H1 (cell line): ENCODE results near the gene BAZ2B. TPM values are rescaled to one million over a fixed set of nuclear protein-coding genes. Genes with fewer than 3 reads are reported as not detected.

Experiments used
- CTCF ChIA-PET: fragments of 300-600 bp; sonication (Branson Sonifier 250); formaldehyde crosslinking; loops from one replicate; lab custom pipeline; 2021; ENCODE audit not compliant: partially characterized antibody; lab: Charles Lee
- POLR2A ChIA-PET: fragments of 300-600 bp; sonication (Branson Sonifier 250); formaldehyde crosslinking; loops from one replicate; lab custom pipeline; 2021; ENCODE audit warnings: inconsistent platforms; ENCODE audit not compliant: partially characterized antibody; lab: Charles Lee
- DNase-seq, 2 experiments: peaks; one replicate each; pipeline versions ENCODE4 v3.0.0 to v3.0.0-alpha.2; 2010 to 2022; ENCODE audit warnings: low spot score in 2 of 2, low read depth in 1 of 2, mixed read lengths in 1 of 2
- FAIRE-seq: peaks from 2 replicates; lab custom pipeline; 2011; peaks lifted over from hg19 to GRCh38; lab: Jason Lieb, UNC
- H2AFZ ChIP-seq: 2 replicates; pipeline ENCODE4 v1.8.1; 2012; ENCODE audit warnings: low read length, inconsistent platforms
- H2AK5ac ChIP-seq: 2 replicates; pipeline ENCODE4 v1.6.1; 2013; ENCODE audit warnings: low read depth, low read length
- H2BK120ac ChIP-seq: replicated peaks from 2 replicates; pipeline ENCODE3; 2013; ENCODE audit warnings: low read depth, low read length, inconsistent platforms
- H2BK12ac ChIP-seq: 2 replicates; pipeline ENCODE4 v1.6.1; 2013; ENCODE audit warnings: low read depth, low read length
- H2BK15ac ChIP-seq: 2 replicates; pipeline ENCODE4 v1.6.1; 2013; ENCODE audit warnings: low read length
- H2BK20ac ChIP-seq: 2 replicates; pipeline ENCODE4 v1.6.1; 2013; ENCODE audit warnings: low read length
- H2BK5ac ChIP-seq: 2 replicates; pipeline ENCODE4 v1.6.1; 2013; ENCODE audit warnings: low read depth, low read length
- H3K14ac ChIP-seq: 2 replicates; pipeline ENCODE4 v1.6.1; 2013; ENCODE audit warnings: inconsistent platforms; ENCODE audit not compliant: insufficient read length
- H3K18ac ChIP-seq: 2 replicates; pipeline ENCODE4 v1.6.1; 2013; ENCODE audit warnings: low read length; ENCODE audit errors: extremely low read depth
- H3K23ac ChIP-seq: 2 replicates; pipeline ENCODE4 v1.6.1; 2013; ENCODE audit warnings: inconsistent platforms; ENCODE audit not compliant: insufficient read length
- H3K23me2 ChIP-seq: 2 replicates; pipeline ENCODE4 v1.6.1; 2013; ENCODE audit warnings: low read depth, low read length
- H3K27ac ChIP-seq: 2 replicates; pipeline ENCODE4 v1.6.1; 2011; ENCODE audit warnings: low read depth, low read length, inconsistent platforms
- H3K27me3 ChIP-seq, 4 experiments: replicated peaks in 1 of 4; 1 replicate in 1 of 4; 2 replicates in 3 of 4; pipeline versions ENCODE4 v1.6.1 to v1.8.1; 2011 to 2013; ENCODE audit warnings: low read length in 3 of 4, mild to moderate bottlenecking in 3 of 4, inconsistent platforms in 2 of 4, mixed read lengths in 2 of 4, moderate library complexity in 1 of 4; ENCODE audit not compliant: control insufficient read depth in 3 of 4, insufficient read depth in 3 of 4; ENCODE audit errors: extremely low read depth in 1 of 4
- H3K36me3 ChIP-seq, 4 experiments: 2 replicates each; pipeline versions ENCODE4 v1.6.1 to v1.8.1; 2011 to 2013; ENCODE audit warnings: mild to moderate bottlenecking in 4 of 4, low read length in 3 of 4, moderate library complexity in 2 of 4, control low read depth in 1 of 4, inconsistent platforms in 1 of 4; ENCODE audit not compliant: insufficient read depth in 4 of 4, control insufficient read depth in 2 of 4
- H3K4ac ChIP-seq: replicated peaks from 2 replicates; pipeline ENCODE3; 2013; ENCODE audit warnings: low read length, low read depth, mixed read lengths, inconsistent platforms; ENCODE audit not compliant: insufficient read length
- H3K4me1 ChIP-seq, 4 experiments: replicated peaks in 1 of 4; 1 replicate in 1 of 4; 2 replicates in 3 of 4; pipeline versions ENCODE4 v1.6.1 to v1.8.1; 2011 to 2013; ENCODE audit warnings: low read length in 3 of 4, inconsistent platforms in 2 of 4, mixed read lengths in 1 of 4; ENCODE audit not compliant: insufficient read depth in 4 of 4, control insufficient read depth in 3 of 4
- H3K4me2 ChIP-seq, 2 experiments: 2 replicates each; pipeline versions ENCODE4 v1.6.1 to v1.8.1; 2011 to 2013; ENCODE audit warnings: low read depth in 2 of 2, low read length in 2 of 2, control low read depth in 1 of 2, inconsistent platforms in 1 of 2, mild to moderate bottlenecking in 1 of 2; ENCODE audit not compliant: insufficient read depth in 1 of 2
- H3K4me3 ChIP-seq, 4 experiments: fragments of 200-600, 300-600 bp in 1 of 4; sonication (generic), shearing (Covaris generic), sonication (Bioruptor Twin) in 1 of 4; 2 replicates each; pipeline versions ENCODE4 v1.5.1 to v1.8.1; 2011 to 2016; ENCODE audit warnings: low read length in 4 of 4, low read depth in 3 of 4, control low read depth in 2 of 4, inconsistent platforms in 2 of 4, mild to moderate bottlenecking in 2 of 4, mixed read lengths in 1 of 4, moderate library complexity in 1 of 4; ENCODE audit not compliant: insufficient read depth in 2 of 4; ENCODE audit errors: extremely low read depth in 1 of 4
- H3K56ac ChIP-seq: replicated peaks from 2 replicates; pipeline ENCODE3; 2013; ENCODE audit warnings: low read depth, mild to moderate bottlenecking, mixed read lengths, low read length, inconsistent platforms; ENCODE audit not compliant: insufficient read length
- H3K79me1 ChIP-seq: 2 replicates; pipeline ENCODE4 v1.6.1; 2013; ENCODE audit warnings: low read depth, low read length, control low read depth
- H3K79me2 ChIP-seq, 2 experiments: 2 replicates each; pipeline versions ENCODE4 v1.6.1 to v1.8.1; 2012 to 2013; ENCODE audit warnings: low read length in 2 of 2, mild to moderate bottlenecking in 2 of 2, inconsistent platforms in 1 of 2; ENCODE audit not compliant: insufficient read depth in 2 of 2, control insufficient read depth in 1 of 2
- H3K9ac ChIP-seq, 4 experiments: replicated peaks in 1 of 4; 1 replicate in 1 of 4; 2 replicates in 3 of 4; pipeline versions ENCODE4 v1.6.1 to v1.8.1; 2011 to 2013; ENCODE audit warnings: low read depth in 3 of 4, low read length in 3 of 4, control low read depth in 2 of 4, mild to moderate bottlenecking in 2 of 4, moderate library complexity in 2 of 4, inconsistent platforms in 1 of 4; ENCODE audit errors: extremely low read depth in 1 of 4
- H3K9me3 ChIP-seq, 2 experiments: 2 replicates each; pipeline versions ENCODE4 v1.6.1 to v1.8.1; 2012 to 2013; ENCODE audit warnings: mild to moderate bottlenecking in 2 of 2, moderate library complexity in 2 of 2, control low read depth in 1 of 2, inconsistent platforms in 1 of 2, low read depth in 1 of 2, low read length in 1 of 2, mixed read lengths in 1 of 2; ENCODE audit not compliant: insufficient read depth in 2 of 2
- H4K20me1 ChIP-seq, 2 experiments: replicated peaks in 1 of 2; 2 replicates each; pipeline versions ENCODE3 to v1.8.1; 2011 to 2013; ENCODE audit warnings: inconsistent platforms in 2 of 2, low read length in 2 of 2, mild to moderate bottlenecking in 1 of 2; ENCODE audit not compliant: insufficient read depth in 2 of 2, control insufficient read depth in 1 of 2
- H4K5ac ChIP-seq: 2 replicates; pipeline ENCODE4 v1.6.1; 2013; ENCODE audit warnings: low read length, low read depth, mixed read lengths, inconsistent platforms; ENCODE audit not compliant: insufficient read length
- H4K8ac ChIP-seq: 2 replicates; pipeline ENCODE4 v1.8.0; 2013; ENCODE audit warnings: mild to moderate bottlenecking, moderate library complexity, low read length, inconsistent platforms; ENCODE audit not compliant: insufficient read depth; ENCODE audit errors: extremely low read depth
- H4K91ac ChIP-seq: replicated peaks from 2 replicates; pipeline ENCODE3; 2013; ENCODE audit warnings: low read length, mixed read lengths, inconsistent platforms; ENCODE audit not compliant: insufficient read length
- BACH1 ChIP-seq: IDR thresholded peaks from 2 replicates; pipeline ENCODE4 v1.6.1; 2012; ENCODE audit warnings: low read length, improper control_type of control experiment
- CHD1 ChIP-seq: IDR thresholded peaks from 2 replicates; pipeline ENCODE4 v1.6.1; 2012; ENCODE audit warnings: low read depth, low read length, improper control_type of control experiment
- FOSL1 ChIP-seq: IDR thresholded peaks from 2 replicates; pipeline ENCODE4 v1.6.1; 2011; ENCODE audit warnings: mild to moderate bottlenecking, low read depth, low read length, moderate library complexity; ENCODE audit not compliant: insufficient read depth
- HDAC6 ChIP-seq: IDR thresholded peaks from one replicate; pipeline ENCODE4 v1.7.1; 2012; ENCODE audit warnings: low read depth, mild to moderate bottlenecking, inconsistent platforms, low read length, moderate library complexity
- KDM1A ChIP-seq: fragments of 200-600, 300-600 bp; sonication (generic); IDR thresholded peaks from 2 replicates; pipeline ENCODE4 v1.7.1; 2016; ENCODE audit warnings: mild to moderate bottlenecking, low read length, borderline replicate concordance
- POLR2AphosphoS5 ChIP-seq: IDR thresholded peaks from 2 replicates; pipeline ENCODE4 v1.6.1; 2011; ENCODE audit warnings: low read depth, low read length
- RFX5 ChIP-seq: IDR thresholded peaks from 2 replicates; pipeline ENCODE4 v1.6.1; 2011; ENCODE audit warnings: low read depth, low read length, improper control_type of control experiment, borderline replicate concordance
- WGBS, 2 experiments: shearing (Covaris generic) in 1 of 2; methylation state at CpG; one replicate each; pipeline versions ENCODE4 v1.1.6 to v1.1.7; 2013 to 2015; ENCODE audit warnings: low lambda C conversion rate in 2 of 2, mixed read lengths in 2 of 2, inconsistent platforms in 1 of 2, low coverage in 1 of 2, missing lambda C conversion rate in 1 of 2; ENCODE audit not compliant: insufficient replicate concordance in 2 of 2, insufficient coverage in 1 of 2, insufficient read length in 1 of 2; ENCODE audit errors: extremely low coverage in 1 of 2, missing lambda C conversion rate in 1 of 2; 5-methylcytosine and 5-hydroxymethylcytosine counted together
- polyA plus RNA-seq, 7 experiments: library from polyadenylated mRNA; depleted of rRNA in 3 of 7; stranded (reverse) in 5 of 7; unstranded in 2 of 7; fragments of >200 nt in 5 of 7; fragments of 200-250 nt in 2 of 7; gene quantifications; 1 replicate in 5 of 7; 2 replicates in 1 of 7; 4 replicates in 1 of 7; pipeline versions ENCODE4 v1.2.1 to v1.2.3, GENCODE V29; 2011 to 2013; ENCODE audit warnings: missing spikeins in 2 of 7, mixed read lengths in 2 of 7
- total RNA-seq: library from RNA; stranded (reverse); fragmentation: NEBNext Ultra II Directional; extraction: Animal tissue kit (Norgen Biotek cat#: 25700); gene quantifications from 2 replicates; pipeline ENCODE4 v1.2.1, GENCODE V29; 2021

BAZ2B gene
- total and polyA plus RNA-seq, 2 of the 8 experiments (the other 6 are each of a cell fraction or from before 2014, with no cell fraction given): 15.2 to 46.3 TPM

- no peak overlapping the region for H3K9ac ChIP-seq
- no peak overlapping the region for H2BK12ac ChIP-seq
- no peak for TF ChIP-seq KDM1A
- no peak for TF ChIP-seq CHD1
- TF ChIP-seq RFX5: no peak
- TF ChIP-seq BACH1: no peak
- no peak for TF ChIP-seq HDAC6
- TF ChIP-seq FOSL1: no peak
- TF ChIP-seq POLR2AphosphoS5: no peak
- H4K8ac ChIP-seq: no peak overlapping the region
- ChIA-PET CTCF (no interaction called here), POLR2A (no interaction called here)
- H3K79me2 ChIP-seq: no peaks in the 10 kb centered on the region
- H3K18ac ChIP-seq: no peak overlapping the region
- no peaks in the 10 kb centered on the region for H3K9me3 ChIP-seq
- H2AFZ ChIP-seq: no peak overlapping the region
- no peaks in the 10 kb centered on the region for H3K79me1 ChIP-seq
- no peak overlapping the region for H2BK15ac ChIP-seq
- DNase-seq (no peak), FAIRE-seq (no peak)
- H3K36me3 ChIP-seq: no peaks in the 10 kb centered on the region
- H4K20me1 ChIP-seq: no peaks in the 10 kb centered on the region
- no peak overlapping the region for H3K23ac ChIP-seq
- H4K91ac ChIP-seq: no peak overlapping the region
- H4K5ac ChIP-seq: no peak overlapping the region
- WGBS, 2 experiments: 93% methylated on average over 7 of the region's 7 CpGs; no CpG with 5 or more reads in 1 of the 2 experiments
- no peak overlapping the region for H3K4me3 ChIP-seq
- no peak overlapping the region for H3K27ac ChIP-seq
- H3K4ac ChIP-seq: no peak overlapping the region
- H3K14ac ChIP-seq: no peak overlapping the region
- no peaks in the 10 kb centered on the region for H3K27me3 ChIP-seq
- no peak overlapping the region for H3K56ac ChIP-seq
- H3K23me2 ChIP-seq: no peaks in the 10 kb centered on the region
- H2AK5ac ChIP-seq: no peak overlapping the region
- no peak overlapping the region for H2BK5ac ChIP-seq
- H2BK120ac ChIP-seq: no peak overlapping the region
- no peaks in the 10 kb centered on the region for H3K4me1 ChIP-seq
- no peak overlapping the region for H2BK20ac ChIP-seq
- H3K4me2 ChIP-seq: no peak overlapping the region
Measured at GRCh38 chr2:159462961-159463360, 153.4 kb downstream of the BAZ2B start.
